H9 (cell line): Measurements from ENCODE around the gene ADGRB3. TPM values are rescaled to one million over a fixed set of nuclear protein-coding genes. Genes with fewer than 3 reads are reported as not detected.

Source experiments
- DNase-seq: peaks from one replicate; pipeline ENCODE4 v3.0.0-alpha.2; 2017
- H2AFZ ChIP-seq: one replicate; pipeline ENCODE4 v1.6.1; 2013; ENCODE audit warnings: mild to moderate bottlenecking, low read length, control low read depth, moderate library complexity
- H2AK5ac ChIP-seq: 2 replicates; pipeline ENCODE4 v1.6.1; 2013; ENCODE audit warnings: low read length, control low read depth, mixed read lengths; ENCODE audit not compliant: insufficient read length
- H2BK120ac ChIP-seq: one replicate; pipeline ENCODE4 v1.6.1; 2013; ENCODE audit warnings: low read depth, mild to moderate bottlenecking, low read length, control low read depth, inconsistent platforms; ENCODE audit not compliant: poor library complexity, severe bottlenecking
- H2BK12ac ChIP-seq: 2 replicates; pipeline ENCODE4 v1.6.1; 2013; ENCODE audit warnings: low read length, control low read depth, mixed read lengths, low read depth; ENCODE audit not compliant: insufficient read length
- H2BK15ac ChIP-seq: 2 replicates; pipeline ENCODE4 v1.6.1; 2013; ENCODE audit warnings: low read depth, low read length, control low read depth
- H2BK20ac ChIP-seq: one replicate; pipeline ENCODE4 v1.6.1; 2013; ENCODE audit warnings: low read depth, mild to moderate bottlenecking, low read length, control low read depth, inconsistent platforms; ENCODE audit not compliant: poor library complexity, severe bottlenecking
- H2BK5ac ChIP-seq: 2 replicates; pipeline ENCODE4 v1.6.1; 2013; ENCODE audit warnings: low read length, control low read depth, mixed read lengths; ENCODE audit not compliant: insufficient read length
- H3K14ac ChIP-seq: 2 replicates; pipeline ENCODE4 v1.6.1; 2013; ENCODE audit warnings: low read length, control low read depth; ENCODE audit not compliant: insufficient read depth
- H3K18ac ChIP-seq: 2 replicates; pipeline ENCODE4 v1.6.1; 2013; ENCODE audit warnings: low read depth, mild to moderate bottlenecking, mixed read lengths, low read length, control low read depth; ENCODE audit not compliant: insufficient read length
- H3K23ac ChIP-seq: 2 replicates; pipeline ENCODE4 v1.6.1; 2013; ENCODE audit warnings: low read length, control low read depth, mixed read lengths, low read depth; ENCODE audit not compliant: insufficient read length
- H3K23me2 ChIP-seq: 2 replicates; pipeline ENCODE4 v1.6.1; 2013; ENCODE audit warnings: low read depth, mild to moderate bottlenecking, mixed read lengths, low read length, control low read depth; ENCODE audit not compliant: insufficient read length, poor library complexity, severe bottlenecking
- H3K27ac ChIP-seq: 2 replicates; pipeline ENCODE4 v1.5.1; 2013; ENCODE audit warnings: low read length, control low read depth, mixed read lengths, low read depth; ENCODE audit not compliant: insufficient read length
- H3K27me3 ChIP-seq: 2 replicates; pipeline ENCODE4 v1.6.1; 2013; ENCODE audit warnings: low read length, control low read depth, inconsistent platforms; ENCODE audit not compliant: insufficient read depth
- H3K4ac ChIP-seq: 2 replicates; pipeline ENCODE4 v1.6.1; 2013; ENCODE audit warnings: low read depth, mild to moderate bottlenecking, control low read depth, inconsistent platforms, low read length, moderate library complexity
- H3K4me1 ChIP-seq: 2 replicates; pipeline ENCODE4 v1.6.1; 2013; ENCODE audit warnings: low read length, control low read depth, inconsistent platforms; ENCODE audit not compliant: insufficient read depth
- H3K4me2 ChIP-seq: 2 replicates; pipeline ENCODE4 v1.6.1; 2013; ENCODE audit warnings: low read length, control low read depth, mixed read lengths; ENCODE audit not compliant: insufficient read length, insufficient read depth
- H3K56ac ChIP-seq: 2 replicates; pipeline ENCODE4 v1.6.1; 2013; ENCODE audit warnings: low read depth, mild to moderate bottlenecking, mixed read lengths, low read length, control low read depth; ENCODE audit not compliant: insufficient read length
- H3K79me1 ChIP-seq: 2 replicates; pipeline ENCODE4 v1.6.1; 2013; ENCODE audit warnings: low read depth, mild to moderate bottlenecking, moderate library complexity, low read length, control low read depth, inconsistent platforms; ENCODE audit not compliant: insufficient read depth, poor library complexity, severe bottlenecking
- H3K79me2 ChIP-seq: 2 replicates; pipeline ENCODE4 v1.6.1; 2013; ENCODE audit warnings: low read length, control low read depth, inconsistent platforms; ENCODE audit not compliant: insufficient read depth
- H3K9ac ChIP-seq: 2 replicates; pipeline ENCODE4 v1.6.1; 2013; ENCODE audit warnings: low read length, control low read depth, mixed read lengths; ENCODE audit not compliant: insufficient read length; ENCODE audit errors: extremely low read depth
- H3K9me3 ChIP-seq: one replicate; pipeline ENCODE4 v1.6.1; 2013; ENCODE audit warnings: low read depth, low read length, inconsistent platforms; ENCODE audit not compliant: control insufficient read depth
- H3T11ph ChIP-seq: one replicate; pipeline ENCODE4 v1.6.1; 2013; ENCODE audit warnings: mild to moderate bottlenecking, low read length, control low read depth, inconsistent platforms
- H4K20me1 ChIP-seq: one replicate; pipeline ENCODE4 v1.6.1; 2013; ENCODE audit not compliant: control insufficient read depth, insufficient read length, insufficient read depth
- H4K5ac ChIP-seq: 2 replicates; pipeline ENCODE4 v1.6.1; 2013; ENCODE audit warnings: low read depth, mild to moderate bottlenecking, mixed read lengths, low read length, control low read depth; ENCODE audit not compliant: insufficient read length
- H4K8ac ChIP-seq: replicated peaks from 2 replicates; pipeline ENCODE4 v1.6.1; 2013; ENCODE audit warnings: low read length, control low read depth, mixed read lengths, low read depth; ENCODE audit not compliant: insufficient read length
- H4K91ac ChIP-seq: 2 replicates; pipeline ENCODE4 v1.6.1; 2013; ENCODE audit warnings: low read depth, mild to moderate bottlenecking, moderate library complexity, mixed read lengths, low read length, control low read depth; ENCODE audit not compliant: insufficient read length
- H3K27ac Mint-ChIP-seq, 3 experiments: 2 replicates in 2 of 3; 3 replicates in 1 of 3; pipeline ENCODE4 v1.8.0; 2020 to 2021; ENCODE audit warnings: mixed read lengths in 3 of 3, mild to moderate bottlenecking in 1 of 3, moderate library complexity in 1 of 3
- H3K27me3 Mint-ChIP-seq: 2 replicates; pipeline ENCODE4 v1.8.0; 2021; ENCODE audit warnings: low read depth, mild to moderate bottlenecking, moderate library complexity, mixed read lengths
- H3K36me3 Mint-ChIP-seq, 3 experiments: 2 replicates in 2 of 3; 3 replicates in 1 of 3; pipeline ENCODE4 v1.8.0; 2020 to 2021; ENCODE audit warnings: low read depth in 3 of 3, mixed read lengths in 3 of 3; ENCODE audit not compliant: insufficient read depth in 1 of 3
- H3K4me1 Mint-ChIP-seq, 2 experiments: 2 replicates each; pipeline ENCODE4 v1.8.0; 2020; ENCODE audit warnings: mixed read lengths in 2 of 2
- H3K4me3 Mint-ChIP-seq, 2 experiments: 2 replicates in 1 of 2; 3 replicates in 1 of 2; pipeline ENCODE4 v1.8.0; 2020 to 2021; ENCODE audit warnings: mild to moderate bottlenecking in 2 of 2, mixed read lengths in 2 of 2, moderate library complexity in 1 of 2
- H3K9me3 Mint-ChIP-seq, 2 experiments: 2 replicates in 1 of 2; 3 replicates in 1 of 2; pipeline ENCODE4 v1.8.0; 2020; ENCODE audit warnings: mild to moderate bottlenecking in 2 of 2, mixed read lengths in 2 of 2, moderate library complexity in 1 of 2
- WGBS: extraction: QIAGEN DNeasy Blood & Tissue Kit; methylation state at CpG from one replicate; pipeline ENCODE4 v1.1.7; 2013; ENCODE audit warnings: missing lambda C conversion rate, low lambda C conversion rate, mixed read lengths; ENCODE audit not compliant: insufficient read length; ENCODE audit errors: extremely low coverage; 5-methylcytosine and 5-hydroxymethylcytosine counted together
- total RNA-seq: library from RNA; stranded (reverse); gene quantifications from 2 replicates; pipeline ENCODE4 v1.2.1, GENCODE V29; 2021
- TF ChIP-seq, protein P1 (sequence below): fragments of 200-600 bp; sonication (generic); conservative IDR thresholded peaks from 3 replicates; pipeline ENCODE4 v1.8.0; 2021; ENCODE audit warnings: antibody characterized with exemption, mild to moderate bottlenecking

Gene ADGRB3
- total RNA-seq, 1 experiment from 2014 or later = 0.37 TPM

DNA sequence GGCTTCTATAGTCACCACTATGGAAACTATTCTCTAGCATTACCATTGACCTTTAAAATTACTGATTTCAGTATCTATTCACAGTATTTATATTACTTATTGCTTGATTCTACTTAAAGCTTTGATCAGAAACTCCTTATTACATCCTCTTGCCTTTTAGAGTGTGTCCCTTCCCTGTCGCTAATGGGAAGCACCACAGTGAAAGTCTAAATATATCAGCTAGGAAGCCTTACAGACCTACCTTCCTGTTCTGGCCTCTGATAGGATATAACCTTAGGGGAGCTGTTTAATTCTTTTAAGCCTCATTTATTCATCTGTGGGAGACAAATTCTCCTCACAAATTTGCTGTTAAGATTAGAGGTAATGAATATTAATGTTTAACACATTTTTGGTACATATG, 122.7 kb downstream of the ADGRB3 start:
- no peak overlapping the region for H3K27ac Mint-ChIP-seq
- no peak overlapping the region for H3K14ac ChIP-seq
- no peaks in the 10 kb centered on the region for H3K27me3 ChIP-seq
- H2BK12ac ChIP-seq = no peak overlapping the region
- H4K5ac ChIP-seq = no peak overlapping the region
- TF ChIP-seq, protein P1, sequence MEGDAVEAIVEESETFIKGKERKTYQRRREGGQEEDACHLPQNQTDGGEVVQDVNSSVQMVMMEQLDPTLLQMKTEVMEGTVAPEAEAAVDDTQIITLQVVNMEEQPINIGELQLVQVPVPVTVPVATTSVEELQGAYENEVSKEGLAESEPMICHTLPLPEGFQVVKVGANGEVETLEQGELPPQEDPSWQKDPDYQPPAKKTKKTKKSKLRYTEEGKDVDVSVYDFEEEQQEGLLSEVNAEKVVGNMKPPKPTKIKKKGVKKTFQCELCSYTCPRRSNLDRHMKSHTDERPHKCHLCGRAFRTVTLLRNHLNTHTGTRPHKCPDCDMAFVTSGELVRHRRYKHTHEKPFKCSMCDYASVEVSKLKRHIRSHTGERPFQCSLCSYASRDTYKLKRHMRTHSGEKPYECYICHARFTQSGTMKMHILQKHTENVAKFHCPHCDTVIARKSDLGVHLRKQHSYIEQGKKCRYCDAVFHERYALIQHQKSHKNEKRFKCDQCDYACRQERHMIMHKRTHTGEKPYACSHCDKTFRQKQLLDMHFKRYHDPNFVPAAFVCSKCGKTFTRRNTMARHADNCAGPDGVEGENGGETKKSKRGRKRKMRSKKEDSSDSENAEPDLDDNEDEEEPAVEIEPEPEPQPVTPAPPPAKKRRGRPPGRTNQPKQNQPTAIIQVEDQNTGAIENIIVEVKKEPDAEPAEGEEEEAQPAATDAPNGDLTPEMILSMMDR = no peak
- H3K18ac ChIP-seq = no peak overlapping the region
- no peak overlapping the region for H2BK5ac ChIP-seq
- H3K9me3 Mint-ChIP-seq = no peaks in the 10 kb centered on the region
- H3K27me3 Mint-ChIP-seq = no peaks in the 10 kb centered on the region; the same call in 1 of the 2 replicates
- no peak overlapping the region for H4K91ac ChIP-seq
- no peak overlapping the region for H3K4ac ChIP-seq
- no peaks in the 10 kb centered on the region for H3K79me1 ChIP-seq
- H3T11ph ChIP-seq = no peak overlapping the region
- H3K4me2 ChIP-seq = no peak overlapping the region
- no peak overlapping the region for H3K4me3 Mint-ChIP-seq
- H4K8ac ChIP-seq = no peak overlapping the region
- H4K20me1 ChIP-seq = no peaks in the 10 kb centered on the region
- DNase-seq = no peak
- H2BK20ac ChIP-seq = no peak overlapping the region
- no peak overlapping the region for H2BK120ac ChIP-seq
- H3K36me3 Mint-ChIP-seq = no peaks in the 10 kb centered on the region
- H3K79me2 ChIP-seq = no peaks in the 10 kb centered on the region
- H2BK15ac ChIP-seq = no peak overlapping the region
- no peak overlapping the region for H2AK5ac ChIP-seq
- no peaks in the 10 kb centered on the region for H3K4me1 ChIP-seq
- H3K27ac ChIP-seq = no peak overlapping the region
- no peaks in the 10 kb centered on the region for H3K23me2 ChIP-seq
- no peaks in the 10 kb centered on the region for H3K4me1 Mint-ChIP-seq
- no CpG with 5 or more reads among the region's 1 CpG for WGBS
- H3K23ac ChIP-seq = no peak overlapping the region
- H3K9me3 ChIP-seq = no peaks in the 10 kb centered on the region
- no peak overlapping the region for H2AFZ ChIP-seq
- H3K56ac ChIP-seq = no peak overlapping the region
- no peak overlapping the region for H3K9ac ChIP-seq
